ENCODE data around the gene ZFYVE19. TPM values are rescaled to one million over a fixed set of nuclear protein-coding genes. Genes with fewer than 3 reads are reported as not detected.

The ZFYVE19 gene
- total and polyA plus RNA-seq, 12 donors, result 11.9 to 29.2 (median 17.9) TPM

DNA sequence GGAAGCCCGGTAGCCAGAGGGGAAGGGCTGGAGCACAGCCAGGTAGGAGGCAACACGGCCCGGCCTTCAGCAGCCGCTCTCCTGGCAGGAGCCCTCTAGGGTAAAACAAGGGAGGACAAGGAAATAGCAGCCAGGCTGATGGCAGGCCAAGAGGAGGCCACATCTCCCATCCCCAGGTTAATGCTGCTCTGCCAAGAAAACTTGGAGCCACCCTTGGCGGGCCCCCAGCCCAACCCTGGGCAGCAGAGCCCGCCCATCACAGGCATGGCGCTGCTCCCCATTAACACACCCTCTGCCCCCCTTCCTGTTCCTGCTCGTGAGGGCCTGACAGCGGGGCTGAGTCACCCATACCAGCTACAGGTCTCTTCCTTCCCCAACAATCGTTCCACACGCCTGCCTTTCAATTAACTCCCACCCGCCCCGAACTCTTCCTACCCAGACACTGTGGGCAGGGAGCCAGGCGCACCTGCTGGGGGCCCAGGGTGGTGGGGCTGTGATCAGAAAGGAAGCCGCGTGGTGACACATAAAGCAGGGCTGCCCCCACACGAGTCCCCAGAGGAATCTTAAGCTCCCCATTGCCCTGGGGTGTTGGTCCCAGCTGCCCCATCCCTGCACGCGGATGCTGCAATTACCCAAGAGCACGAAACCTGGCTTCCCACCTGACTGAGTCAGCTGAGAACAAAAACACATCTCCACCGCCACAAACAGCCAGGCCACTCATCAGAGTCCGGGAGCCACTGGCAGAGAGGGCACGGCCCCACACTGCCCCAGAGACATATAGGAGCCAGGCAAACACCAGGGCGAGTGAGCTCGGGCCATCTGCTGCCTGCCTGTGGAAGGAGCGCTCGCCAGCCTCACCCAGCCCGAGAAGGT is 37.4 kb upstream of the ZFYVE19 start, which contains the start of gene C15orf62:
Gene C15orf62, plus strand, starts transcription at position 707 of the 873 bp plus-strand sequence. CDS start 516 bp downstream, outside the sequence.
- TF ChIP-seq, protein P1, sequence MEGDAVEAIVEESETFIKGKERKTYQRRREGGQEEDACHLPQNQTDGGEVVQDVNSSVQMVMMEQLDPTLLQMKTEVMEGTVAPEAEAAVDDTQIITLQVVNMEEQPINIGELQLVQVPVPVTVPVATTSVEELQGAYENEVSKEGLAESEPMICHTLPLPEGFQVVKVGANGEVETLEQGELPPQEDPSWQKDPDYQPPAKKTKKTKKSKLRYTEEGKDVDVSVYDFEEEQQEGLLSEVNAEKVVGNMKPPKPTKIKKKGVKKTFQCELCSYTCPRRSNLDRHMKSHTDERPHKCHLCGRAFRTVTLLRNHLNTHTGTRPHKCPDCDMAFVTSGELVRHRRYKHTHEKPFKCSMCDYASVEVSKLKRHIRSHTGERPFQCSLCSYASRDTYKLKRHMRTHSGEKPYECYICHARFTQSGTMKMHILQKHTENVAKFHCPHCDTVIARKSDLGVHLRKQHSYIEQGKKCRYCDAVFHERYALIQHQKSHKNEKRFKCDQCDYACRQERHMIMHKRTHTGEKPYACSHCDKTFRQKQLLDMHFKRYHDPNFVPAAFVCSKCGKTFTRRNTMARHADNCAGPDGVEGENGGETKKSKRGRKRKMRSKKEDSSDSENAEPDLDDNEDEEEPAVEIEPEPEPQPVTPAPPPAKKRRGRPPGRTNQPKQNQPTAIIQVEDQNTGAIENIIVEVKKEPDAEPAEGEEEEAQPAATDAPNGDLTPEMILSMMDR (IDR thresholded peaks at IDR 0.05), result no peak
- intact Hi-C loops (cut with DNase I), result loop anchor here in 1 of 10 donors (10.0 kb wide), 1 partner anchor 95 kb away; no protein-coding TSS in a partner anchor
- Histone ChIP-seq H3K36me3 (peaks cover 0 to 66% (median 23%) of the 10 kb centered on the region in 9 donors), H3K27me3 (no peaks in the 10 kb centered on the region), H3K27ac (peak within 1 kb of the TSS in 8 of 10 donors; percentile 7 to 44 (median 18)), H3K4me1 (peaks cover 0 to 34% (median 16%) of the 10 kb centered on the region in 9 donors), H3K9me3 (no peaks in the 10 kb centered on the region), H3K4me3 (no peak within 1 kb of the TSS)
- ATAC-seq, result peak in 2 of 8 donors; percentile 8 to 15
- 66 to 68% methylated on average over 28 of the region's 28 CpGs for WGBS, 2 donors
- DNase-seq, result no peak

DNA sequence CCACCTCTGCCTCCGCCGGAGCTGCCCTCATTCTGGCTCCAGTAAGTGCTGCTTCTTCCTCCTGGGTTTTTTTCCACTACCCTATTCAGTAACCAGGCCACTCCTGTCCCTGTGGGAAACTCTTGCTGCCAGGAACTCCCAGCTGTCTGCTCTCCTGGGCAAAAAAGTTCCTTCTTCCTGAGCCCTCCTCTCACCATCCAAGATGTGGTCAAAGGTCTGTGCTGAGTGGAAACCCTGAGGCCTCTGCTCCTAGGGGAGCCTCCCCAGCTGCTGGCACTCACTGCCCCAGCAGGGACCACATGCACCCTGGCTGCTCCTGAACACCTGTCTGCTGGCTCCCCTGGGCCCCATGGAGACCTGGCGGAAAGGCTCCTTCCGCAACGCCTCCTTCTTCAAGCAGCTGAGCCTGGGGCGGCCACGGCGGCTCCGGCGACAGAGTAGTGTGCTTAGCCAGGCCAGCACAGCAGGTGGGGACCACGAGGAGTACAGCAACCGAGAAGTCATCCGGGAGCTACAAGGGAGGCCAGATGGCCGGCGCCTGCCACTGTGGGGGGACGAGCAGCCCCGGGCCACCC is 36.7 kb upstream of the ZFYVE19 start:
- WGBS, 2 donors, result 83 to 88% methylated on average over 17 of the region's 17 CpGs
- Histone ChIP-seq H3K4me1 (peaks cover 0 to 27% (median 10%) of the 10 kb centered on the region in 9 donors), H3K27me3 (no peaks in the 10 kb centered on the region), H3K27ac (peak overlapping the region in 4 of 10 donors; percentile 7 to 35 (median 20)), H3K9me3 (no peaks in the 10 kb centered on the region), H3K4me3 (no peak overlapping the region), H3K36me3 (peaks cover 0 to 74% (median 31%) of the 10 kb centered on the region in 9 donors)
- ATAC-seq (no peak), DNase-seq (no peak)
- TF ChIP-seq, protein P1 (IDR thresholded peaks at IDR 0.05), result no peak
- intact Hi-C loops (cut with DNase I), result loop anchor here in 1 of 10 donors (10.0 kb wide), 1 partner anchor 95 kb away; no protein-coding TSS in a partner anchor

DNA sequence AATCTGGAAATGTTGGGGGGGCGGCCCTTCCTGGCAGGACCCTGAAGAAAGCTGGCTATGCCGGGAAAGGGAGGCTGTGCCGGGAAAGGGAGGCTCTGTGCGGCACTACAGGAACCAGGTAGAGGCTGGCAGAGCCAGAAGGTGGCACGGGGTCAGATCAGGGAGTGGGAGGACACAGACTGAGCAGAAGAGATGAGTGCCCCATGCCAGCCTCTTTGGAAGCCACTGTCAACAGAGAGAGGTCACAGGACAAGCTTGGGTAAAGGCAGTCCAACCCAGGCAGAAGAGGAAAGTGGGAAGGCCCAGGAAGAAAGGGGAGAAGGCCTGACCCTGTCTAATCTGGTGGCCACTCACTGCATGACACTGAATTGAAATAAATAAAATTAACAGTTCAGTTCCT is 35.6 kb upstream of the ZFYVE19 start:
- 93 to 96% methylated on average over 5 of the region's 5 CpGs for WGBS, 2 donors
- peaks cover 0 to 84% (median 41%) of the 10 kb centered on the region in 9 donors for H3K36me3 ChIP-seq
- no peak for DNase-seq
- H3K27me3 ChIP-seq, result no peaks in the 10 kb centered on the region
- intact Hi-C loops (cut with DNase I), result loop anchor here in 1 of 10 donors (10.0 kb wide), 1 partner anchor 96 kb away; no protein-coding TSS in a partner anchor
- no peaks in the 10 kb centered on the region for H3K9me3 ChIP-seq
- peaks cover 0 to 24% (median 10%) of the 10 kb centered on the region in 9 donors for H3K4me1 ChIP-seq
- H3K27ac ChIP-seq, result no peak overlapping the region
- H3K4me3 ChIP-seq, result no peak overlapping the region
- TF ChIP-seq, protein P1 (IDR thresholded peaks at IDR 0.05), result no peak
- no peak for ATAC-seq

DNA sequence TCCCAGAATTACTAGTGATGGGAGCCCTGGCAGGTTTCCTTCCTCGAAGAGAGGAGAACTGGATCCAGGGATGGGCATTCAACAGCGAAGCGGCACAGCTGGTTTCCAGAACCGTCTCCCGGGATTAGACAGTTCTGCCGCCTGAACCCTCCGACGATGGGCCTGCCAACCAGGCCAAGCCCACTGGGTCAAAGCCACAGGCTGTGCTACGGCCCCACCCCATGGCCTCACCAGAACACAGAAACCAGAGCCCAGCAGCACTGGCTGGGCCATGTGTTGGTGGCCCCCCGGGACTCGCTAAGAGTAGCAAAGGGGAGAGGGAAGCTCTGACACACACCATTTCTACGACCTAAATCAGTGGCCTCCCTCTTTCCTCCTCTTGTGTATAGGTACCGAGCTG is 34.9 kb upstream of the ZFYVE19 start:
- no peak for DNase-seq
- intact Hi-C loops (cut with DNase I), result loop anchor here in 1 of 10 donors (10.0 kb wide), 1 partner anchor 97 kb away; no protein-coding TSS in a partner anchor
- ATAC-seq, result no peak
- Histone ChIP-seq H3K27me3 (no peaks in the 10 kb centered on the region), H3K36me3 (peaks cover 0 to 88% (median 46%) of the 10 kb centered on the region in 9 donors), H3K4me3 (no peak overlapping the region), H3K4me1 (peaks cover 0 to 27% (median 10%) of the 10 kb centered on the region in 9 donors), H3K27ac (no peak overlapping the region), H3K9me3 (no peaks in the 10 kb centered on the region)
- 87 to 88% methylated on average over 13 of the region's 13 CpGs for WGBS, 2 donors
- TF ChIP-seq, protein P1 (IDR thresholded peaks at IDR 0.05), result no peak

All from heart right ventricle (tissue), 16 donors.